K562 (cell line): ENCODE data around the gene RAB31. TPM values are rescaled to one million over a fixed set of nuclear protein-coding genes. Genes with fewer than 3 reads are reported as not detected.

Experiments used
- ATF2 ChIP-seq: sonication (generic); formaldehyde crosslinking; IDR thresholded peaks from 2 replicates; pipeline ENCODE4 v1.8.1; 2022; ENCODE audit warnings: missing genetic modification reagents
- ATF4 ChIP-seq: fragments of 450-650 bp; formaldehyde crosslinking; IDR thresholded peaks from 2 replicates; pipeline ENCODE4 v1.4.0; 2022; ENCODE audit warnings: mild to moderate bottlenecking, moderate library complexity
- HNRNPK ChIP-seq: fragments of 200-400 bp; formaldehyde crosslinking; IDR thresholded peaks from one replicate; pipeline ENCODE4 v1.6.1; 2018; ENCODE audit warnings: mild to moderate bottlenecking, low read depth, low read length; ENCODE audit not compliant: poor library complexity, severe bottlenecking
- KLF13 ChIP-seq: fragments of 450-650 bp; IDR thresholded peaks from 2 replicates; pipeline ENCODE4 v1.6.1; 2016; ENCODE audit warnings: missing genetic modification characterization, low read depth, mild to moderate bottlenecking, missing compliant biosample characterization, moderate library complexity, borderline replicate concordance
- MEF2A ChIP-seq: IDR thresholded peaks from 2 replicates; pipeline ENCODE4 v1.6.1; 2011; ENCODE audit warnings: low read depth, mild to moderate bottlenecking, low read length, moderate library complexity; ENCODE audit not compliant: control insufficient read depth
- NELFE ChIP-seq: IDR thresholded peaks from 2 replicates; pipeline ENCODE4 v1.6.1; 2011; ENCODE audit warnings: mild to moderate bottlenecking; ENCODE audit not compliant: insufficient read depth, insufficient read length
- NR3C1 ChIP-seq: sonication (generic); formaldehyde crosslinking; IDR thresholded peaks from 2 replicates; pipeline ENCODE4 v1.8.1; 2022; ENCODE audit warnings: missing genetic modification reagents
- PCBP2 ChIP-seq: fragments of 200-400 bp; formaldehyde crosslinking; IDR thresholded peaks from 2 replicates; pipeline ENCODE4 v1.6.1; 2018; ENCODE audit warnings: low read length, low read depth, mild to moderate bottlenecking, moderate library complexity; ENCODE audit not compliant: poor library complexity, severe bottlenecking
- PHF8 ChIP-seq: fragments of 200-600 bp; sonication (generic); IDR thresholded peaks from 2 replicates; pipeline ENCODE4 v1.6.1; 2012; ENCODE audit warnings: mixed run types, mild to moderate bottlenecking, inconsistent platforms, low read length, moderate library complexity, borderline replicate concordance
- RBBP5 ChIP-seq: fragments of 200-600 bp; sonication (generic); IDR thresholded peaks from 2 replicates; pipeline ENCODE4 v1.6.1; 2012; ENCODE audit warnings: borderline replicate concordance, mild to moderate bottlenecking, low read length, control low read depth, inconsistent platforms; ENCODE audit not compliant: insufficient read depth, poor library complexity, severe bottlenecking
- SMARCC2 ChIP-seq: fragments of 450-650 bp; IDR thresholded peaks from 2 replicates; pipeline ENCODE4 v1.6.1; 2017; ENCODE audit warnings: antibody characterized with exemption, moderate library complexity, mild to moderate bottlenecking, low read depth
- U2AF1 ChIP-seq: fragments of 200-400 bp; formaldehyde crosslinking; optimal IDR thresholded peaks from 2 replicates; pipeline ENCODE3; 2017; ENCODE audit warnings: mild to moderate bottlenecking, low read depth, low read length, moderate library complexity
- ZNF140 ChIP-seq: fragments of 250-450 bp; sonication (Bioruptor Pico); IDR thresholded peaks from 2 replicates; pipeline ENCODE4 v1.8.0; 2021; ENCODE audit warnings: moderate library complexity, mild to moderate bottlenecking, inconsistent platforms
- ZNF717 ChIP-seq: fragments of 250-450 bp; sonication (Bioruptor Pico); IDR thresholded peaks from 2 replicates; pipeline ENCODE4 v1.5.0; 2021
- polyA plus RNA-seq, 8 experiments: library from polyadenylated mRNA; depleted of rRNA in 4 of 8; stranded (reverse) in 5 of 8; unstranded in 3 of 8; fragments of >200 nt; fragmentation: Nextera tagmentation in 2 of 8; fragmentation: Illumina TruSeq in 1 of 8; extraction: Ambion mirVana in 2 of 8; extraction: Trizol in 1 of 8; gene quantifications; 2 replicates each; pipeline versions ENCODE4 v1.2.1 to v1.2.3, GENCODE V29; 2011 to 2014; ENCODE audit warnings: inconsistent platforms in 1 of 8, missing spikeins in 1 of 8
- total RNA-seq, 7 experiments: library from RNA; depleted of rRNA in 6 of 7; stranded (reverse); fragments of >200 nt in 6 of 7; fragmentation: Illumina TruSeq in 2 of 7; extraction: Trizol in 2 of 7; gene quantifications; 2 replicates each; pipeline versions ENCODE4 v1.2.1 to v1.2.3, GENCODE V29; 2011 to 2021; ENCODE audit warnings: low replicate concordance in 1 of 7
- TF ChIP-seq, protein P1 (sequence below): fragments of 250-450 bp; sonication (Bioruptor Pico); IDR thresholded peaks from 2 replicates; pipeline ENCODE4 v1.8.0; 2021; ENCODE audit warnings: moderate library complexity, mild to moderate bottlenecking, inconsistent platforms
- TF ChIP-seq, protein P2 (sequence below), 2 experiments: fragments of 450-650 bp in 1 of 2; sonication (generic) in 1 of 2; formaldehyde crosslinking in 1 of 2; IDR thresholded peaks in 1 of 2; conservative IDR thresholded peaks in 1 of 2; 2 replicates each; pipeline versions ENCODE4 v1.6.1 to v1.8.1; 2016 to 2023; ENCODE audit warnings: mild to moderate bottlenecking in 2 of 2, moderate library complexity in 2 of 2, inconsistent platforms in 1 of 2, missing genetic modification reagents in 1 of 2
- TF ChIP-seq, protein P3 (sequence below): fragments of 450-650 bp; formaldehyde crosslinking; IDR thresholded peaks from 2 replicates; pipeline ENCODE4 v1.4.0; 2022; ENCODE audit warnings: missing genetic modification characterization

Gene RAB31
- total and polyA plus RNA-seq, 9 of the 15 experiments (the other 6 are each of a cell fraction or from before 2014, with no cell fraction given), result 20.7 to 70.4 (median 41.3) TPM

DNA sequence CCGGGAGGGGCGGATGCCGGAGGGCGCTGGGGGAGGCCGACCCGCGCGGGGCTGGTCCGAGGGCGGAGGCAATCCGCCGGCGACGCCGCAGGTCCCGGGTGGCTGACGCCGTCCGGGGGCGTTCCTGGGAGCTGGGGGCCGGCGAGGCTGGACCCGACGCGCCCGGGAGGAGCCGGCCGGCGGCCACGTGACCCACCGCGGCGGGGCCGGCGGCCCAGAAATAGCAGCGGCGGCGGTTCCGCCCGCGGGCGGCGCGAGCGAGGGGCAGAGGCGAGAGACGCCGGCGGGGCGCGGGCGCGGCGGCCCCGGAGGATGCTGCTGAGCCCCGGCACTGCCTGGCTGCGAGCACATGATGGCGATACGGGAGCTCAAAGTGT, at the start of gene RAB31 (continued):
- no peak for TF ChIP-seq SMARCC2
- TF ChIP-seq MEF2A, result peak; percentile 66; the same call in 1 of the 2 replicates
- peak; percentile 61 for TF ChIP-seq RBBP5
- TF ChIP-seq U2AF1, result no peak
- no peak for TF ChIP-seq ATF2 (CRISPR knock-in tag)
- peak; percentile 68; the same call in 1 of the 2 replicates for TF ChIP-seq PHF8
- TF ChIP-seq, protein P1, sequence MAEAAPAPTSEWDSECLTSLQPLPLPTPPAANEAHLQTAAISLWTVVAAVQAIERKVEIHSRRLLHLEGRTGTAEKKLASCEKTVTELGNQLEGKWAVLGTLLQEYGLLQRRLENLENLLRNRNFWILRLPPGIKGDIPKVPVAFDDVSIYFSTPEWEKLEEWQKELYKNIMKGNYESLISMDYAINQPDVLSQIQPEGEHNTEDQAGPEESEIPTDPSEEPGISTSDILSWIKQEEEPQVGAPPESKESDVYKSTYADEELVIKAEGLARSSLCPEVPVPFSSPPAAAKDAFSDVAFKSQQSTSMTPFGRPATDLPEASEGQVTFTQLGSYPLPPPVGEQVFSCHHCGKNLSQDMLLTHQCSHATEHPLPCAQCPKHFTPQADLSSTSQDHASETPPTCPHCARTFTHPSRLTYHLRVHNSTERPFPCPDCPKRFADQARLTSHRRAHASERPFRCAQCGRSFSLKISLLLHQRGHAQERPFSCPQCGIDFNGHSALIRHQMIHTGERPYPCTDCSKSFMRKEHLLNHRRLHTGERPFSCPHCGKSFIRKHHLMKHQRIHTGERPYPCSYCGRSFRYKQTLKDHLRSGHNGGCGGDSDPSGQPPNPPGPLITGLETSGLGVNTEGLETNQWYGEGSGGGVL (CRISPR knock-in tag), result no peak
- no peak for TF ChIP-seq NR3C1
- no peak for TF ChIP-seq PCBP2
- TF ChIP-seq KLF13 (tag), result no peak
- TF ChIP-seq HNRNPK, result no peak
- TF ChIP-seq ZNF140 (CRISPR knock-in tag), result no peak
- no peak for TF ChIP-seq ATF4 (CRISPR knock-in tag)
- no peak for TF ChIP-seq ZNF717 (CRISPR knock-in tag)
- no peak for TF ChIP-seq NELFE
- TF ChIP-seq, protein P2, sequence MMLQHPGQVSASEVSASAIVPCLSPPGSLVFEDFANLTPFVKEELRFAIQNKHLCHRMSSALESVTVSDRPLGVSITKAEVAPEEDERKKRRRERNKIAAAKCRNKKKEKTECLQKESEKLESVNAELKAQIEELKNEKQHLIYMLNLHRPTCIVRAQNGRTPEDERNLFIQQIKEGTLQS (IDR thresholded peaks at IDR 0.05), result no peak
- TF ChIP-seq, protein P2 (CRISPR knock-in tag; conservative IDR thresholded peaks at IDR 0.05), result no peak
- TF ChIP-seq, protein P3, sequence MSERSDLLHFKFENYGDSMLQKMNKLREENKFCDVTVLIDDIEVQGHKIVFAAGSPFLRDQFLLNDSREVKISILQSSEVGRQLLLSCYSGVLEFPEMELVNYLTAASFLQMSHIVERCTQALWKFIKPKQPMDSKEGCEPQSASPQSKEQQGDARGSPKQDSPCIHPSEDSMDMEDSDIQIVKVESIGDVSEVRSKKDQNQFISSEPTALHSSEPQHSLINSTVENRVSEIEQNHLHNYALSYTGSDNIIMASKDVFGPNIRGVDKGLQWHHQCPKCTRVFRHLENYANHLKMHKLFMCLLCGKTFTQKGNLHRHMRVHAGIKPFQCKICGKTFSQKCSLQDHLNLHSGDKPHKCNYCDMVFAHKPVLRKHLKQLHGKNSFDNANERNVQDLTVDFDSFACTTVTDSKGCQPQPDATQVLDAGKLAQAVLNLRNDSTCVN (CRISPR knock-in tag), result no peak
